Measurements from ENCODE around the gene HOXC9. TPM values are rescaled to one million over a fixed set of nuclear protein-coding genes. Genes with fewer than 3 reads are reported as not detected.

The HOXC9 gene
- total RNA-seq, 1 experiment from 2014 or later: 11.3 TPM

- Histone ChIP-seq H3K4me2 (ENCODE audit: low read length) (no peak overlapping the region), H3K27me3 (ENCODE audit: insufficient read depth, low read length) (no peaks in the 10 kb centered on the region), H3K4me1 (ENCODE audit: control insufficient read depth in 1 of 2, insufficient read depth in 2 of 2, low read length in 2 of 2) (no peaks in the 10 kb centered on the region), H3K27ac (ENCODE audit: low read depth, low read length) (no peak overlapping the region), H3K9me3 (ENCODE audit: control insufficient read depth in 1 of 2, insufficient read depth in 1 of 2, low read depth in 1 of 2, low read length in 2 of 2) (no peaks in the 10 kb centered on the region), H3K9me2 (ENCODE audit: insufficient read depth) (no peaks in the 10 kb centered on the region), H3K79me2 (ENCODE audit: insufficient read depth, low read length) (no peaks in the 10 kb centered on the region), H4K20me1 (ENCODE audit: insufficient read depth) (no peaks in the 10 kb centered on the region), H3K36me3 (ENCODE audit: control insufficient read depth in 1 of 2, insufficient read depth in 2 of 2, low read length in 2 of 2) (no peaks in the 10 kb centered on the region), H2AFZ (ENCODE audit: low read depth, low read length, poor library complexity, severe bottlenecking) (no peak overlapping the region), H3K9ac (ENCODE audit: low read length) (no peak overlapping the region), H3K4me3 (replicated peaks in 1 of 2; ENCODE audit: low read depth in 1 of 2, low read length in 2 of 2) (no peak overlapping the region)
- intact Hi-C loops (cut with micrococcal nuclease): no loop called here
- ATAC-seq: no peak
- POLR2A ChIA-PET: no interaction called here
- RAD21 ChIA-PET (ENCODE audit: low non-redundant PET in 1 of 2, low total read pairs in 2 of 2, uncharacterized antibody in 2 of 2, unreplicated experiment in 2 of 2): no interaction called here
- CTCF ChIA-PET: interaction anchor here (1.3 kb wide), 1 partner anchor 20 kb away, joined by 5 read pairs; the partner anchor contains the start of gene HOXC5
- DNase-seq (ENCODE audit: low read depth, low spot score): no peak
- BruUV-seq (replicated peaks): no TSS peak
- TF ChIP-seq, protein P1, sequence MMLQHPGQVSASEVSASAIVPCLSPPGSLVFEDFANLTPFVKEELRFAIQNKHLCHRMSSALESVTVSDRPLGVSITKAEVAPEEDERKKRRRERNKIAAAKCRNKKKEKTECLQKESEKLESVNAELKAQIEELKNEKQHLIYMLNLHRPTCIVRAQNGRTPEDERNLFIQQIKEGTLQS (IDR thresholded peaks at IDR 0.05): no peak
- TF ChIP-seq CBX3 (IDR thresholded peaks at IDR 0.05; ENCODE audit: low read depth) (no peak), JUND (IDR thresholded peaks at IDR 0.05) (no peak), ZBTB33 (IDR thresholded peaks at IDR 0.05; ENCODE audit: extremely low read depth, insufficient replicate concordance, low read length) (no peak), MAX (IDR thresholded peaks at IDR 0.05) (no peak), POLR2A (IDR thresholded peaks at IDR 0.05; ENCODE audit: borderline replicate concordance, extremely low read depth, insufficient read depth, insufficient read length) (no peak), FOSL1 (IDR thresholded peaks at IDR 0.05; ENCODE audit: low read depth) (no peak), ELF1 (IDR thresholded peaks at IDR 0.05; ENCODE audit: borderline replicate concordance, low read depth) (no peak), CEBPB (IDR thresholded peaks at IDR 0.05; ENCODE audit: low read depth) (no peak), ZFX (IDR thresholded peaks at IDR 0.05) (no peak), EGR1 (IDR thresholded peaks at IDR 0.05; ENCODE audit: low read depth) (no peak)
Observed at GRCh38 chr12:54052438-54053002, 52.6 kb downstream of the HOXC9 start.

MicroRNA genes within 50 kb of the gene (microRNA counts, 767-probe panel; counts per million panel counts)
- microRNA hsa-miR-196a-5p (not detected), microRNA hsa-miR-615-3p (not detected), microRNA hsa-miR-615-5p (not detected)

Small RNA genes within 50 kb of the gene (microRNA-seq; reads per million reads assigned to microRNA genes)
- 599 reads per million, percentile 78 among the genes with 10 or more reads in this experiment for gene MIR196A2 (ENCODE audit: borderline number of aligned reads)
- 454 reads per million, percentile 75 among the genes with 10 or more reads in this experiment for gene MIR615 (ENCODE audit: borderline number of aligned reads)

Other genes with a start within 250 kb of the HOXC9 start
- gene CISTR, start 248.2 kb upstream of the HOXC9 start, total RNA-seq (2021; ENCODE audit: unreplicated experiment): not detected
- gene HOXC13, start 61.3 kb upstream of the HOXC9 start, total RNA-seq (2021; ENCODE audit: unreplicated experiment): 3.8 TPM
- not detected for gene HOXC12, start 45.3 kb upstream of the HOXC9 start, total RNA-seq (2021; ENCODE audit: unreplicated experiment)
- gene HOXC11, start 27.0 kb upstream of the HOXC9 start, total RNA-seq (2021; ENCODE audit: unreplicated experiment): 0.22 TPM
- gene HOTAIR, start 25.2 kb upstream of the HOXC9 start, total RNA-seq (2021; ENCODE audit: unreplicated experiment): 0.25 TPM
- gene HOXC10, start 15.0 kb upstream of the HOXC9 start, total RNA-seq (2021; ENCODE audit: unreplicated experiment): 3.8 TPM
- 0.98 TPM for gene HOXC8, start 8.8 kb downstream of the HOXC9 start, total RNA-seq (2021; ENCODE audit: unreplicated experiment)
- 3.1 TPM for gene HOXC6, start 28.3 kb downstream of the HOXC9 start, total RNA-seq (2021; ENCODE audit: unreplicated experiment)
- 1.1 TPM for gene HOXC5, start 32.9 kb downstream of the HOXC9 start, total RNA-seq (2021; ENCODE audit: unreplicated experiment)
- 1.5 TPM for gene HOXC4, start 53.7 kb downstream of the HOXC9 start, total RNA-seq (2021; ENCODE audit: unreplicated experiment)
- 43.6 TPM for gene SMUG1, start 188.8 kb downstream of the HOXC9 start, total RNA-seq (2021; ENCODE audit: unreplicated experiment)

All from HCT116 (cell line).